NCI-H774 (cell line): ENCODE data around the gene CNOT11.
"Not testable (repeated sequence)": the region's sequence is repeated elsewhere in the genome, so short reads cannot be mapped to it uniquely, and the experiment has no call there.

Source experiments
- DNase-seq: peaks from one replicate; lab custom pipeline; 2025; lab: John Stamatoyannopoulos, UW

Gene CNOT11

DNA sequence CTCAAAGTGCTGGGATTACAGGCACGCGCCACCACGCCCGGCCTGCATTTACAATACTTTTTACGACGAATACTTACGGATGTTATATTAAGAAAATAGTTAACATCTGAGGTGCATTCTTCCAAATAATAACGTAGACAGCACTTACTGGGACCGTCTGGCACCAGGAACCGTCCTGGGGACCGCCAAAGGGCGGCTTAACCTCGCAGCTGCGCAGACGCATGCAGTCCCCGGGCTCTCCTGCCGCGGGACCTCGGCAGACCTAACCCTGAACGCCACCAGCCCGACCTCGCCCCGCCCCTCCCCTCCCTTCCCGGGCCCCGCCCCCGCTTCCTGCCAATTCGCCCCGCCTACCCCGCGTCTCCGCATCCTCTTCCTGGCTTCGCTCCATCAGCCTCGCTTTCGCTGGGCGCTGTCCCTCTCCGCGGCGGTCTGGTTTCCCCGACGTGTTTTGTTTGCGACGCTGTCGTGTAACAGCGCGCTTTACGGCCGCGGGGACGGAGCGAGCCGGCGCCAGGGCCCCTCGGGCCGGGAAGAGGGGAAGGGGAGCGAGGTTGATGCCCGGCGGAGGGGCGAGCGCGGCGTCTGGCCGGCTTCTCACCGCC is at the start of gene CNOT11:
Gene CNOT11 (plus strand): TSS at position 479 of the 605 bp plus-strand sequence. CDS start 79 bp downstream, at position 558.
- DNase-seq, result peak; percentile 96

DNA sequence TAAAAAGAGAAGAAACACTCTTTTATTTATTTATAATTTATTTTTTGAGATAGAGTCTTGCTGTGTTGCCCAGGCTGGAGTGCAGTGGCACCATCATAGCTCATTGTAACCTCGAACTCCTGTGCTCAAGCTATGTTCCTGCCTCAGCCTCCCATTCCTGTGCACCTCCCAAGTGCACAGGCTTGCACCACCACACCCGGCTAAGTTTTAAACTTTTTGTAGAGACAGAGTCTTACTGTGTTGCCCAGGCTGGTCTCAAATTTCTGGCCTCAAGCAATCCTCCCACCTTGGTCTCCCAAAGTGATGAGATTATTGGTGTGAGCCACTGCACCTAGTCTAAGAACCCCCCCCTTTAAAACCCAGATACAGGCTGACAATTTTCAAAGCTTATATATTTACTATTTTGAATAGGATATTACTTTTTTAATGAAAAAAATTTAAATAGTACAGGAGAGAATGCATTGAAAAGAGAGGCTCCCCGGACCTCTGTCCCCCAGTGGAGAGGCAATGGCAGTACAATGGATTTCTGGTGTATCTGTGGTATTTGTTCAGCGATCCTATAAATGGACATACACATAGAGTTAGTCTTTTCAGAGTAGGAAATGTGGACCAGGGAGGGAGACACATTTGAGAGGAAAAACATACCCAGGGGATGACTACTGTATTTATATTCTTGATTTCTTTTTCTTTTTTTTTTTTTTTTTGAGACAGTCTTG is 48.1 kb upstream of the CNOT11 start:
- no peak for DNase-seq

GRCh38 chr2:101205521-101206479 is 46.9 kb upstream of the CNOT11 start:
- peak; percentile 50 for DNase-seq

GRCh38 chr2:101208830-101209229 is 43.9 kb upstream of the CNOT11 start:
- DNase-seq, result no peak

- DNase-seq, result no peak
Measured at GRCh38 chr2:101219246-101219645, 33.4 kb upstream of the CNOT11 start.

DNA sequence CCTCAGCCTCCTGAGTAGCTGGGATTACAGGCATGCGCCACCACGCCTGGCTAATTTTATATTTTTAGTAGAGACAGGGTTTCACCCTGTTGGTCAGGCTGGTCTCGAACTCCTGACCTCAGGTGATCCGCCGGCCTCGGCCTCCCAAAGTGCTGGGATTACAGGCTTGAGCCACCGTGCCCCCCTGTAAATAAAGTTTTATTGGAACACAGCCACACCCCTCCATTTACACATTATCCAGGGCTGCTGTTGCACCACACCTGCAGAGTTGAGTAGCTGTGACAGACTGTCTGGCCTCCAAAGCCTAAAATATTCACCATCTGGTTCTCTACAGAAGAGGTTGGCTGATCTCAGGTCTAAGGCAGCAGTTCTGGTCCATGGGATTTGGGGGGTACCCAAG is 32.6 kb upstream of the CNOT11 start:
- not testable (repeated sequence) for DNase-seq

- DNase-seq, result no peak
Measured at GRCh38 chr2:101223814-101224231, 28.9 kb upstream of the CNOT11 start.

GRCh38 chr2:101230541-101231001 is 22.1 kb upstream of the CNOT11 start:
- DNase-seq, result no peak

DNA sequence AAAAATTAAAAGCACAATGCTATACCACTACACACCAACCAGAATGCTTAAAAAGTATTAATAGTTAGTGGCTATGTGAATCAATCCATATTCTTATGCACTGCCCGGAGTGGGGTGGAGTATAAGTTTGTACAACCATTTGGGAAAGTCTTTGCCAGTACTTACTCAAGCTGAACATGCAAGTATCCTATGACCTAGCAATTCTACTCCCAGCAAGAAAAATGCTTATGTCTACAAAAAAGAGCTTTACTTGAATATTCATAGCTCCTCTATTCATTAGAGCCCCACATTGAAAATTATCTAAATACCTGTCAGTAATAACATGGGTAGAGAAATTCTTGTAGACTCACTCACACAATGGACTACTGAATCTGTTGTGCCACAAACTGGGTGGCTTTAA is 21.4 kb upstream of the CNOT11 start:
- DNase-seq, result no peak

DNA sequence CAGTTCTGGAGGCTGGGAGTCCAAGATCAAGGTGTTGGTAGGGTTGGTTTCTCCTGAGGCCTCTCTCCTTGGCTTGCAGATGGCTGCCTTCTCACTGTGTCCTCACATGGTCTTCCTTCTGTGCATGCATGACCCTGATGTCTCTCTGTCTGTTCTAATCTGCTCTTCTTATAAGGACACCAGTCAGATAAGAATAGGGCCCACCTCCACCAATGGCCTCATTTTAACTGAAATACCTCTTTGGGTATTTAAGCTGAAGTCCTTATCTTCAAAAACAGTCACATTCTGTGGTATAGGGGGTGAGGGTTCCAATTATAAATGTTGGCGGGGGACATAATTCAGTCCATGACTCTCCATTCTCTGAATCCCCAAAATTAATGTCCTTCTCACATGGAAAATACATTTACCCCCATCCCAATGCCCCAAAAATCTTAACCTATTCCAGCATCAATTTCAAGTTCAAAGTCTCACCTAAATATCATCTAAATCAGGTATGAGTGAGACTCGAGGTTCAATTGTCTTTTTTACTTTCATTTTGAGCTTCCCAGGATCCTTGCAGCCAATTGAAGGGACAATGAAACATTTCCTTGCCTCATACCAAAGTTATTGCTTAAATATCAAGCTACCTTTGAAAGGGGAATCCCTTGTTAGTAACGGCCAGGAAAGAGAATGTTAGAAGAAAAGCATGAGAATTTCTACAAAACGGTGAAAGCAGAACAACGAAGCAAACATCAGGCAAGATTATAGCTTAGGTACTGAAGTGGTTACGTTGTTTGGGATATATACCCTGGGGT is 20.6 kb upstream of the CNOT11 start:
- DNase-seq, result peak; percentile 4

DNA sequence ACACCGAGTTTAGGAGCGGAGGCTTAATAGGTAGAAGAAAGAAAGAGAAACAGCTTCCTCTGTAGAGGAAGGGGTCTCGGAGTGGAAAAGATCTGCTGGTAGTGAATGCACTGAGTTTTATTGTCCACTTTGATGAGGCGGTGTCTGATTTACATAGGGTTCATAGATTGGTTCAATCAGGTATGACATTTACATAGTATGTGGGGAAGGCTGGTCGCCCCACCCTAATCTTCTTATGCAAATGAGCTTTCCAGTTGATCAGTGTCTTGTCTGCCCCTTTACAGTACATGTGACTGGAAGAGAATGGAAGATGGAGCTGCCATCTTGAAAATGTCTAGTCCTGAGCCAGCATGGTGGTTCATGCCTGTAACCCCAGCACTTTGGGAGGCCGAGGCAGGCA is 19.9 kb upstream of the CNOT11 start:
- peak; percentile 38 for DNase-seq

DNA sequence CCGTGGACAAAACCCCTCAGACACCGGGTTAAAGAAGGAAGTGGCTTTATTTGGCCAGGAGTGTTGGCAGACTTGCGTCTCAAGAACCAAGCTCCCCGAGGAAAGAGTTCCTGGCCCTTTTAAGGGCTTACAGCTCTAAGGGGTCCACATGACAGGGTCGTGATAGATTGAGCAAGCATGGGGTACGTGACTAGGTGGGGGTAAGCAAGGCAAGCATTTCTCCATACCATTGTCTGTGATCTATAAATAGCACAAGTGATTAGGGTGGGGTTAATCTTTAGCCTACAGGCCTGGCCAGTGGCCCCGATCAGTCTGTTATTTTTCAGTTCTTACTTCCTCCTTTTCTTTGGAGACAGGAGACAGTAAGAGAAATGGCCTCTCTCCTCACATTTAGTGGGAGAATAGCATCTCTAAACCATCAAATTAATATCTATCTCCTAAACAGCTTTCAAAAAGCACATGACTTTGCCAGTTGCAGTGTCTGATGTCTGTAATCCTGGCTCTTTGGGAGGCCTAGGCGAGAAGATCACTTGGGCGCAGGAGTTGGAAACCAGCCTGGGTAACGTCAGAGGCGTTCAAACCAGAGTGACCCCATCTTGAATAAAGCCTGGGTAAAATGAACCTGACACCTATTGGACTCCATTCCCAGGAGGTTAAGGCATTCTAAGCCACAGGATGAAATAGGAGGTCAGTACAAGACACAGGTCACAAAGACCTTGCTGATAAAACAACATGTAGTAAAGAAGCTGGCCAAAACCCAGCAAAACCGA is 18.3 kb upstream of the CNOT11 start:
- DNase-seq, result no peak

DNA sequence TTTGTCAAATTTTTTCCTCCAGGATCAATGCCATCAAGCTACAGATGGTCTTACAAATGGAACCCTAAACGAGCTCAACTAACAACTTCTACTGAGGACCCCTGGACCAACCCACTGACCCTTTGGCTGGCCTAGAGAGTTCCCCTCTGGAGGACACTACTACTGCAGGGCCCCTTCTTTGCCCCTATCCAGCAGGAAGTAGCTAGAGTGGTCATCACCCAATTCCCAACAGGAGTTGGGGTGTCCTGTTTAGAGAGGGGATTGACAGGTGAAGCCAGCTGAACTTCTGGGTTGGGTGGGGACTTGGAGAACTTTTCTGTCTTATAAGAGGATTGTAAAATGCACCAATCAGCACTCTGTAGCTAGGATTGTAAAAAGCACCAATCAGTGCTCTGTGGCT is 16.7 kb upstream of the CNOT11 start:
- not testable (repeated sequence) for DNase-seq

- not testable (repeated sequence) for DNase-seq
Measured at GRCh38 chr2:101237944-101238343, 14.7 kb upstream of the CNOT11 start.

DNA sequence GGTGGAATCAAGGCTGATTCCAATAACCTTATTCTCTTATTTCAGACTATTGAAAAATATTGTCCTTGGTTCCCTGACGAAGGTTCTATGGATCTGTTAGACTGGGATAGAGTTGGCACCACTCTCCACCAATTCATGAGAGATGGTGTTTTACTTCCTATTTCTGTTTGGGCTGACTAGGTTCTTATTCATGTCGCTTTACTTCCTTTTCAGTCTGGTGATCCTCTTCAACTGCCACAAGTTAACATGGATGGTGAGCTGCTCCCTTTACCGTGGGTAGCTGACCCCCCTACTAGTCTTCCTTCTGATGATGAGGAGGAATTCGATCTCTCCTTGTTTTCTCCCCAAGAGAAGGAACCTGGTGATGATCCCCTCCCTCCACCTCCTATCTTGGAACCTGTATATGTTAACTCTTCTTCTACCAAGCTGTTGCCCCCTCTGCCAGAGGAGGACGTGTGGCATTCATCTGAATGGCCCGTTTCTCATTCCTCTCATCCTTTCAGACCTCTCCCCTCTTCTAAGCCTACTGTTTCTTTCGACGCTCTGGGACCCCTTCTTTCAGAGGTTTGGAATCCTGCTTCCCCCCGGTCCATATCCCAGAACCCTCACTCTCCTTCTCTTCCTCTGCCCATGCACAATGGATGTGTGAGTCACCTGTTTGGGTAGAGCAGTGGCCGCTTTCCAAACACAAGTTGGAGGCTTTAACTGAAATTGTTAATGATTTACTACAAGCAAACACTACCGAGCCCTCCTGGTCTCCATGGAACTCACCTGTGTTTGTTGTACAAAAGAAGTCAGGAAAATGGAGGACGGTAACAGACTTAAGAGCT is 13.5 kb upstream of the CNOT11 start:
- peak; percentile 47 for DNase-seq

GRCh38 chr2:101239760-101240118 is 12.9 kb upstream of the CNOT11 start:
- not testable (repeated sequence) for DNase-seq

DNA sequence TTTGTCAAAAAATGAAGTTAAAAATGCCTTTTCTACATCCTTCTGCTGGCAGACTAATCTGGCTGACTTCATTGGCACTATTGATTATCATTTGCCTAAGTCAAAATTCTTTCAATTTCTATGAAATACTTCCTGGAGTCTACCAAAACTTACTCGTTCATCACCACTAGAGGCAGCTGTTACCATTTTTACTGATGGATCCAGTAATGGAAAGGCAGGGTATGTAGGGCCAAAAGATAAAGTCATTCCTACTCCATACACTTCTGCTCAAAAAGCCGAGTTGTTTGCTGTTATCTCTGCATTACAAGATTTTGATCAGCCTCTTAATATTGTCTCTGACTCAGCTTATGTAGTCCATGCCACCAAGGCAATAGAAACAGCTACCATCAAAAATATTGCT is 12.0 kb upstream of the CNOT11 start:
- DNase-seq, result not testable (repeated sequence)

GRCh38 chr2:101241158-101241557 is 11.5 kb upstream of the CNOT11 start:
- DNase-seq, result no peak

GRCh38 chr2:101244373-101244772 is 8.3 kb upstream of the CNOT11 start:
- DNase-seq, result not testable (repeated sequence)

DNA sequence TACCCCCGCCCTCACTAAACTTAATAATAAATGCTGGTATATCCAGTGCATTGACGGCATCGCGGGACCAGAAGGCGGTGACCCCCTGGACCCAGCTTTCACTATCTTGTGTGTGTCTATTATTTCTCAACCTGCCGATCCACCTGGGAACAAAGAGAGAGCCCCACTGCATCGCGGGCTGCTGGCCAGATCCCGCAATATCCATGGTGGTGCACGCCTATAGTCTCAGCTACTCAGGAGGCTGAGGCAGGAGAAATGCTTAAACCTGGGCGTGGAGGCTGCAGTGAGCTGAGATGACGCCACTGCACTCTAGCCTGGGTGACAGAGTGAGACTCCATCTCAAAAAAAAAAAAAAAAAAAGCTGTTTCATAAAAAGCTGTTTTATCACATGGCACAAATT is 7.8 kb upstream of the CNOT11 start:
- DNase-seq, result not testable (repeated sequence)
